GM19395 (cell line): ENCODE data around the gene ACADSB.
A peak's percentile ranks its signal among the peaks of the same experiment; 100 is the strongest.

Experiments
- ATAC-seq: cut with Tn5 transposase; IDR thresholded peaks from one replicate; pipeline ENCODE4 v1.9.1; 2021; ENCODE audit warnings: mild to moderate bottlenecking, moderate library complexity; ENCODE audit not compliant: unreplicated experiment

ACADSB gene

GRCh38 chr10:123038782-123039631 lies 30.2 kb downstream of the ACADSB start:
- ATAC-seq, result no peak

DNA sequence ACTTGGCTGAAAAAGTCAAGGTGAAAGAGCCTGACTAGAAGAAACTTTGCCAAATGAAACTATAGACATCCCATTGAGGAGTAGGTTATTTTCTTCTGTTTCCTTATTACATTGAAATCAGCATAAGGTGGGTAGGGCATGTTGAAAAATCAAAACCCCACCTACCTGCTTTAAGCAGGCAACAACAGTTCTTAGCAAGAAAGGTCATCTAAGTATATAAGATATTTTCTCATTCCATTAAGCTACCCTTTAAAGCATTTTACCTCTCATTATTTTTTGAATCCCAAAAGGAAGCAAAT lies 30.8 kb downstream of the ACADSB start:
- ATAC-seq, result no peak

DNA sequence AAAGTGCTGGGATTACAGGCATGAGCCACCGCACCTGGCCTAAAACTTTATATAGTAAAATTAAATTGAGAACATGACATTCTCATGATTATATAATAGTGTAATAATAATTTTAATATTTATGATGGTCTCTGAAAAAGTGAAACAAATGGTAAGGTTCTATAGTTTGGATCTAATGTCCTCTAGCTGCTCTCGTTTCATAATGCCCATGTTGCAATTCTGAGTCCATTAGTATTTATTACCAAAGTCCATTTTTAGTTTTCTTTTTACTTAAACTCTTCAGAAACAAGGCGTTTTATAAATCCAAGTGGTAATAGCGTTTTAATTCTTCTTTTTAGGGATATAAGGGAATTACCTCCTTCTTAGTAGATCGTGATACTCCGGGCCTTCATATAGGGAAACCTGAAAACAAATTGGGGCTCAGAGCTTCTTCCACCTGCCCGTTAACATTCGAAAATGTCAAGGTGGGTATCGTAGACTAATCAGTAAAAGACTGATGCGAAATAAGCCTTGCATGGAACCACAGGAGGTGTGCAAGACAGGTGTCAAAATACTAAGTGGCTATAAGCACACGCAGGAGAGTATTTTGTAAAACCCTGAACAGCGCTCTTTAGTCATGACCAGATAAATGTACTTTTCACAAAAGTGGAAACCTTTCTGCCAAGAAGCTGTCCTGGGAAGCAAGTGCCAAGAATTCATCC lies 34.1 kb downstream of the ACADSB start:
- no peak for ATAC-seq

- peak; percentile 73 for ATAC-seq
Measured at GRCh38 chr10:123043409-123043925, 34.7 kb downstream of the ACADSB start.

- ATAC-seq, result no peak
Measured at GRCh38 chr10:123044391-123044790, 35.6 kb downstream of the ACADSB start.

DNA sequence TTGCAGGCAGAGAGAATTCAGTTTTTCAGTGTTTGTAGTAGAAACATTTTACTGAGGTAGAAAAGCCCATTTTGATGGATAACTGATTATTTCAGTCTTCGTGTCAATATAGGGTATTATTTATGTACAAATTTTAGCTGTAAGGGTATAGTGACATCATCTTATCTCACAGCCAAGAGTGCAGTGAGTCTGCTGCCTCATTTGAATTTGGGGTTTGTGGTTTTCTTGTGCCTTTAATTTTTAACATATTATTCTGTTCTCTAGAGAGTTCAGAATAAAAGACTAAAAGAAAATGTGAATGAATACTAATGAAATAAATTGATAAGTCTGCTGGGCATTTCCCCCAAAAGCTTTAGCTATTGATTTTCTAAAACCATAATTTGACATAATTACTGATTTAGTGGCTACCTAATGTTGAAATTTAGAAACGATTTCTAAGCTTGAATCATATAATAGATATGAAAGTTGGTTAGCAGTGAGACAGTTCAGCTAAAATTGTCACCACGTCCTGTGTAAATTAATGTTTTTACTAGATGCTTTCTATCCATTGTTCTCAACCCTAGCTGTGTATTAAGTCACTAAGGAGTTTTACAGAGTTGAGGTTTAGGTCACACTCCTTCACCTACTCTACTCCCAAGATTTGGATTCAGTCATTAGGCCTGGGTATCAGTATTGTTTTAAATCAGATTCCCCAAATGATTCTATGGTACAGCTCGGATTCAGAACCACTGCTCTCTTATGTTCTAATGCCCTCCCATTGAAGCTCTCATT lies 37.3 kb downstream of the ACADSB start:
- ATAC-seq, result no peak

DNA sequence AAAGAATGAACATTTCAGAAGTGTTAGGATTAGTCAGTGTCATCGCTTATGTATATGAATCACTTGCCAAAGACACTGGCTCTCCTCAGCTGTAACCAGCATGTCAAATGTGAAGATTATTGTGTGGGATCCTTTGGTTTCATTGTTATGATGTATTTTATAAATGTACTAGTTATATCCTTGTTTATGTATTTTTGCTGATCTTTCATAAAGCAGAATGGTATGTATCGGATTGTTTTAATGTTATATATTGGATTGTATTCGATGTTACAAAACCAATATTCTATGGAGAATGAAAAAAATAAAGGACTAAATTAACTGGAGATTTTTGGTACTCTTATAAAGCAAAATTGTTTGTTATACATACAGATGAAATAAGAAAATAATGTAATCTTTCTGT lies 49.2 kb downstream of the ACADSB start:
- ATAC-seq, result no peak

- ATAC-seq, result no peak
Measured at GRCh38 chr10:123061865-123062264, 53.1 kb downstream of the ACADSB start.

GRCh38 chr10:123062726-123063125 lies 53.9 kb downstream of the ACADSB start:
- ATAC-seq, result no peak

GRCh38 chr10:123068087-123068853 lies 59.5 kb downstream of the ACADSB start:
- ATAC-seq, result no peak

DNA sequence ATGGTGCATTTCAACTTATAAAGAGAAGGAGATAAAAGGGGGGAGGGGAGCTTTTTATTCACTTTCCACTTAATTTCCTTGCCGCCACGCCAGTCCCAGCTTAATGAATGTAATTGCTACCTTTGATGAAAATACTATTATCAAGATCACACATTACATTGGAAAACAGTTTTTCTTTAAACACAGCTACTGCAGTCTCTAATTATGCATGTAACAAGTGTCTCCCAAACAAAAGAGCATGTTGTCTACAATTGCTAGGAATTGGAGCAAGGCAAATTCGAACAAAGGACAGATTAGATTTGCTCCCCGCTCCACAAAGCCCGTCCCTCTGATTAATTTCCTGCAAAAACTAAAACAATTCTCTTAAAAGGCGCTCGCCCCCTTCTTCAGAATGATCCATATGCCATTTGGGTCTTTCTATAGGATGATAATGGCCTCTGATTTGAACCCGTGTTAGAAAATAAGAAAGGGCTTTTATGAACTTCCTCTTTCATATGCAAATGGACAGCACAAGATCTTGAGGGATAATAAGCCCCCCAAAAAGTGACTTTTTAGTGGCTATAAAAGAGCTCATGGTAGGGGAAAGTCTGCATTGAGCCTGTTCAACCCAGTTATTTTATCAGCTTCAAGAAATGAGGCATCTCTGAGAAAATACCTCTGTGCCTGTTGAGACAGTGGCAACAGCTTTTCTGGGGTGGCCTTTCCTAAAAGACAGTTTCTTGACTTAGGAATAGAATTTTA lies 60.6 kb downstream of the ACADSB start:
- no peak for ATAC-seq

GRCh38 chr10:123073187-123073586 lies 64.4 kb downstream of the ACADSB start:
- ATAC-seq, result no peak

- ATAC-seq, result no peak
Measured at GRCh38 chr10:123074215-123074614, 65.4 kb downstream of the ACADSB start.

DNA sequence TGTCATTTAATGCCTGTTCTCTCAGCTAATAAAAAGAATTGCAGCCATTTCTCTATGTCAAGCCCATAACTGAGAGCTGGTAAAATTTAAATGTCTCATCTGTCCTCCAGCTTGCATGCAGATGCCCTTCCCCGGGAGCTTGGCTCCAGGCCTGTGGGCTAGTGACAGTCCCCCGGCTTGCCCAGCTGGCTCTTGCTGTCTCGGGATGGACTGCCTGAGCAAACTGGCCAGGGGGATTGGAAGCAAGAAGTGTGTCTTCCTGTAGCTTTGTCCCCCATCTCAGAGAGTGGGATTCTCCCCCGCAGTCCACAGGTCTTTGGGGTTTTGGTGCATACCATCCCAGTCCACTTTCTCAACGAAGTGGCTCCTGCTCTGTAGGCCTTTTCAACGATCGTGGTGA lies 73.1 kb downstream of the ACADSB start:
- ATAC-seq, result no peak

GRCh38 chr10:123083811-123084210 lies 75.0 kb downstream of the ACADSB start:
- ATAC-seq, result no peak

GRCh38 chr10:123086281-123086680 lies 77.5 kb downstream of the ACADSB start:
- ATAC-seq, result no peak

DNA sequence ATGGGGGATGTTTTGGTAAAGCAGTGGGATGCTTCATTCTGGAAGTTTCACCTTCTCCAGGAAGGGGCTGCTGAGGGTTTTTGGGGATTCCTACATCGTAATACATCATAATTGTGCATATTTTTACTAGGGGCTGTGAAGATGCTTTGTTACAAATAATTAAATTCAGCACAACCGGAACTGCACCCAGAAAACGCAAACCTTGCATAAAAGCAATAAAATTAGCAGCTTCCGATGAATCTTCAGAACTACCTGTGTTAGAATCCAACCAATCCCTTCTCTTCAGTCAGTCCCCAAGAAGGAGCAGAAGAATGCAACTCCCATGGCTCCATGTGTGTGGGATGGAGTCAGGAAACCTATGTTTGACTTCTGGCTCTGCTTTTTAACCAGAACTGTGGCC lies 78.5 kb downstream of the ACADSB start:
- ATAC-seq, result no peak

- ATAC-seq, result no peak
Measured at GRCh38 chr10:123087786-123088185, 79.0 kb downstream of the ACADSB start.

GRCh38 chr10:123092635-123093414 lies 84.0 kb downstream of the ACADSB start:
- no peak for ATAC-seq
